Measurements from ENCODE around the gene PAXX. TPM values are rescaled to one million over a fixed set of nuclear protein-coding genes. Genes with fewer than 3 reads are reported as not detected.

Gene PAXX
- total RNA-seq, 1 experiment from 2014 or later, result 113 TPM

DNA sequence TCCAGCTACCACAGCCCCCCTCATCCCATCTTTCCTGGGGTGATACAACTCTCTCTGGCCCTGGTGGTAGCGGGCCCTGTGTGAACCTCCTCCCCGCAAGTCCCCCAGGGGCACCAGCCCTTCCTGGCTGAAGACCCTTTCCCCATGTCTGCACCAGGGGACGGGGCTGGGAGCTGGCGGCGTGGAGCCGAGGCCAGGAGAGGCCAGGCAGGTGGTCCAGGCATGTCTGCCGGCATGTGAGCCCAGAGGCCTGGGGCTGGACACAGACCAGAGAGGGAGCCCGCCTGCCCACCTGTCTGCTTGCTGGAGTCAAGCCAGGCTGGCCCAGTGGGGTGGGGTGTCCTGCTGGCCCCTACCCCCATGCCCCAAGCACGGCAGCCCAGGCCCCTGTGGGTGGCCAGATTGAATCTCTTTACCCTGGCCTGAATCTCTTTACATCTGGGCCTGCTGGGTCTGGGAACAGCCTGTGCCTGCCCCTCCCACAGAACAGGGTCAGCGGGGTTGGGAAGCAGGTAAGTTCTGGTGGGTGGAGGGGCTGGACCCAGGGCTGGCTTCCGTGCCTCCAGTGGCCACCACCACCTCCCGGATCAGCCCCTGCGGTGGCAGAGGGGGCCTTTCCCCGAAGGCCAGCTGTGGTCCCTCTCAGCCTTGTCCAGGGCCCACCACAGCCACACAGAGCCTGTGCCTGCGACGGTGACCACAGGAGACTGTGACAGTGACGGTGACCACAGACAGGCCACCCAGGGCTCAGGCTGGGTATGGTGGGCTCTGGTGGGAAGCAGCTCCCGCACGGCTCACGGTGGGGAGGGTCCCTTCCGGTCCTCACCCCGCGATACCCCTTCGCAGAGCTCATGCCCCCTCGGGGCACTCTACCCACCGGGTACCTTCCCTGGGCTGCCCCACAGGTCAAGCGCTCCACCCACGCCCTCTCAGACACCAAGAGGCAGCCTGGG is 33.0 kb upstream of the PAXX start:
- no peak for ATAC-seq
- H2AFZ ChIP-seq (ENCODE audit: low read length), result no peak overlapping the region
- ChIA-PET POLR2A (ENCODE audit: unreplicated experiment) (no interaction called here), CTCF (no interaction called here)
- intact Hi-C loops (cut with micrococcal nuclease), result no loop called here
- H3K9me3 ChIP-seq (ENCODE audit: low read length), result no peaks in the 10 kb centered on the region
- H3K9me2 ChIP-seq (replicated peaks; ENCODE audit: low read length), result no peaks in the 10 kb centered on the region
- no peaks in the 10 kb centered on the region for H3K79me2 ChIP-seq (ENCODE audit: low read length)
- no TSS peak for BruUV-seq (replicated peaks)
- no peaks in the 10 kb centered on the region for H3K36me3 ChIP-seq (ENCODE audit: low read depth, low read length)
- DNase-seq, result no peak
- no peak overlapping the region for H3K4me3 ChIP-seq (ENCODE audit: low read length)
- H3K4me1 ChIP-seq (ENCODE audit: insufficient read depth, low read length), result peaks cover 2% of the 10 kb centered on the region
- H4K20me1 ChIP-seq (ENCODE audit: low read length), result no peaks in the 10 kb centered on the region
- H3F3A ChIP-seq (ENCODE audit: low read length, unreplicated experiment), result no peaks in the 10 kb centered on the region
- TF ChIP-seq, protein P1, sequence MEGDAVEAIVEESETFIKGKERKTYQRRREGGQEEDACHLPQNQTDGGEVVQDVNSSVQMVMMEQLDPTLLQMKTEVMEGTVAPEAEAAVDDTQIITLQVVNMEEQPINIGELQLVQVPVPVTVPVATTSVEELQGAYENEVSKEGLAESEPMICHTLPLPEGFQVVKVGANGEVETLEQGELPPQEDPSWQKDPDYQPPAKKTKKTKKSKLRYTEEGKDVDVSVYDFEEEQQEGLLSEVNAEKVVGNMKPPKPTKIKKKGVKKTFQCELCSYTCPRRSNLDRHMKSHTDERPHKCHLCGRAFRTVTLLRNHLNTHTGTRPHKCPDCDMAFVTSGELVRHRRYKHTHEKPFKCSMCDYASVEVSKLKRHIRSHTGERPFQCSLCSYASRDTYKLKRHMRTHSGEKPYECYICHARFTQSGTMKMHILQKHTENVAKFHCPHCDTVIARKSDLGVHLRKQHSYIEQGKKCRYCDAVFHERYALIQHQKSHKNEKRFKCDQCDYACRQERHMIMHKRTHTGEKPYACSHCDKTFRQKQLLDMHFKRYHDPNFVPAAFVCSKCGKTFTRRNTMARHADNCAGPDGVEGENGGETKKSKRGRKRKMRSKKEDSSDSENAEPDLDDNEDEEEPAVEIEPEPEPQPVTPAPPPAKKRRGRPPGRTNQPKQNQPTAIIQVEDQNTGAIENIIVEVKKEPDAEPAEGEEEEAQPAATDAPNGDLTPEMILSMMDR (conservative IDR thresholded peaks at IDR 0.05; ENCODE audit: low read depth, low read length), result no peak
- H3K27ac ChIP-seq (ENCODE audit: low read length), result no peak overlapping the region
- no peak overlapping the region for H3K4me2 ChIP-seq (ENCODE audit: low read length)
- H3K9ac ChIP-seq (ENCODE audit: low read length), result no peak overlapping the region
- H3K27me3 ChIP-seq (ENCODE audit: low read length), result no peaks in the 10 kb centered on the region

DNA sequence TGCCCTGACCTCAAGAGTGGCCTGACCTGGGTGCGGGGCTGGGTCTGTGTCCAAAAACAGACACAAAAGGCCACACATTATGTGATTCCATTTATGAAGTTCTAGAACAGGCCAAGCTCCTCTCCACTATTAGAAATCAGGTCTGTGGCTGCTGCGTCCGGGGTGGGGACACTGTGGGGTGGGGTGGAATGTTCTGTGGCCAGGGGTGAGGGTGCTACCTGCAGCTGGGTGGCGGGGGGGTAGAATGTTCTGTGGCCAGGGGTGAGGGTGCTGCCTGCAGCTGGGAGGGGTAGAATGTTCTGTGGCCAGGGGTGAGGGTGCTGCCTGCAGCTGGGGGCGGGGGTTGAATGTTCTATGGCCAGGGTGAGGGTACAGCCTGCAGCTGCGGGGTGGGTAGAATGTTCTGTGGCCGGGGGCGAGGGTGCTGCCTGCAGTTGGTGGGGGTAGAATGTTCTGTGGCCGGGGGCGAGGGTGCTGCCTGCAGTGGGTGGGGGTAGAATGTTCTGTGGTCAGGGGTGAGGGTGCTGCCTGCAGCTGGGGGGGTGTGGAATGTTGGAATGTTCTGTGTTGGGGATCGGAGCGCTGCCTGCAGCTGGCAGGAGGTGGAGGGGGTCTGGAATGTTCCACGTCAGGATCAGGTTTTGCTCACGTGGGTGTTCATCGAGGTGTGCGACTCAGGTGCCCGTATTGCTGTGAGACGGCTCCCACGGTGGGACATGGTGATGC is 31.8 kb upstream of the PAXX start:
- Histone ChIP-seq H3K9me3 (ENCODE audit: low read length) (no peaks in the 10 kb centered on the region), H3F3A (ENCODE audit: low read length, unreplicated experiment) (no peaks in the 10 kb centered on the region), H4K20me1 (ENCODE audit: low read length) (no peaks in the 10 kb centered on the region), H3K4me3 (ENCODE audit: low read length) (no peak overlapping the region), H3K9ac (ENCODE audit: low read length) (no peak overlapping the region), H3K4me2 (ENCODE audit: low read length) (no peak overlapping the region), H3K4me1 (ENCODE audit: insufficient read depth, low read length) (peaks cover 8% of the 10 kb centered on the region), H3K9me2 (replicated peaks; ENCODE audit: low read length) (no peaks in the 10 kb centered on the region), H3K79me2 (ENCODE audit: low read length) (no peaks in the 10 kb centered on the region), H3K36me3 (ENCODE audit: low read depth, low read length) (no peaks in the 10 kb centered on the region), H2AFZ (ENCODE audit: low read length) (no peak overlapping the region), H3K27me3 (ENCODE audit: low read length) (no peaks in the 10 kb centered on the region), H3K27ac (ENCODE audit: low read length) (no peak overlapping the region)
- no peak for DNase-seq
- ATAC-seq, result no peak
- ChIA-PET POLR2A (ENCODE audit: unreplicated experiment) (no interaction called here), CTCF (no interaction called here)
- TF ChIP-seq, protein P1 (conservative IDR thresholded peaks at IDR 0.05; ENCODE audit: low read depth, low read length), result no peak
- TF ChIP-seq EZH2 (IDR thresholded peaks at IDR 0.05; ENCODE audit: low read length, unreplicated experiment) (no peak), EZH2phosphoT487 (IDR thresholded peaks at IDR 0.05; ENCODE audit: borderline replicate concordance, low read length) (no peak)
- BruUV-seq (replicated peaks), result no TSS peak
- intact Hi-C loops (cut with micrococcal nuclease), result no loop called here

DNA sequence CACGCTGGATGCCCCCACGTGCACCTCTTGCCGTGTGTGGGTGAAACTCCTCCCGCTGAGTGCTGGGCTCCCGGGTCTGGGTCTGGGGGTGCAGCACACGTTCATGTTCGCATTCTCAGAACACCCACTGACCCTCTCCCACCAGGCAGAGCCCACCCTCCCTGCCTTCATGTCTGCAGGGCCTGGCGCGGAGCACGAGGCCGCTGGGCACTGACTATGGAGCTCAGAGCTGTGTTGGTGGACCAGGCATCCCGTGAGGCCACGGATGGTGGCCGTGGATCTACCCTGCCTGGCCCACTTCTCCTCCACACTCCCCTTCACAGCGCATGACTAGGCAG is 31.3 kb upstream of the PAXX start:
- peaks cover 8% of the 10 kb centered on the region for H3K4me1 ChIP-seq (ENCODE audit: insufficient read depth, low read length)
- ChIA-PET CTCF (no interaction called here), POLR2A (ENCODE audit: unreplicated experiment) (no interaction called here)
- H3K4me3 ChIP-seq (ENCODE audit: low read length), result no peak overlapping the region
- H3K4me2 ChIP-seq (ENCODE audit: low read length), result no peak overlapping the region
- TF ChIP-seq, protein P1 (conservative IDR thresholded peaks at IDR 0.05; ENCODE audit: low read depth, low read length), result no peak
- no peak for TF ChIP-seq EZH2phosphoT487 (IDR thresholded peaks at IDR 0.05; ENCODE audit: borderline replicate concordance, low read length)
- no peak for TF ChIP-seq EZH2 (IDR thresholded peaks at IDR 0.05; ENCODE audit: low read length, unreplicated experiment)
- no peaks in the 10 kb centered on the region for H3K9me3 ChIP-seq (ENCODE audit: low read length)
- no peaks in the 10 kb centered on the region for H3K27me3 ChIP-seq (ENCODE audit: low read length)
- no peak overlapping the region for H3K27ac ChIP-seq (ENCODE audit: low read length)
- H3K36me3 ChIP-seq (ENCODE audit: low read depth, low read length), result no peaks in the 10 kb centered on the region
- ATAC-seq (no peak), DNase-seq (no peak)
- no peak overlapping the region for H3K9ac ChIP-seq (ENCODE audit: low read length)
- no peaks in the 10 kb centered on the region for H3K9me2 ChIP-seq (replicated peaks; ENCODE audit: low read length)
- H4K20me1 ChIP-seq (ENCODE audit: low read length), result no peaks in the 10 kb centered on the region
- intact Hi-C loops (cut with micrococcal nuclease), result no loop called here
- no peaks in the 10 kb centered on the region for H3K79me2 ChIP-seq (ENCODE audit: low read length)
- no peaks in the 10 kb centered on the region for H3F3A ChIP-seq (ENCODE audit: low read length, unreplicated experiment)
- no peak overlapping the region for H2AFZ ChIP-seq (ENCODE audit: low read length)
- no TSS peak for BruUV-seq (replicated peaks)
